DMS153 treated with DMSO at 0.1 percent for 48 hours (cell line): ENCODE results near the gene RELL1.

ENCODE experiments used
- DNase-seq: peaks from one replicate; lab custom pipeline; 2025; ENCODE audit not compliant: unreplicated experiment; lab: John Stamatoyannopoulos, UW

The RELL1 gene

GRCh38 chr4:37603711-37604110, 82.5 kb downstream of the RELL1 start:
- DNase-seq, result no peak

DNA sequence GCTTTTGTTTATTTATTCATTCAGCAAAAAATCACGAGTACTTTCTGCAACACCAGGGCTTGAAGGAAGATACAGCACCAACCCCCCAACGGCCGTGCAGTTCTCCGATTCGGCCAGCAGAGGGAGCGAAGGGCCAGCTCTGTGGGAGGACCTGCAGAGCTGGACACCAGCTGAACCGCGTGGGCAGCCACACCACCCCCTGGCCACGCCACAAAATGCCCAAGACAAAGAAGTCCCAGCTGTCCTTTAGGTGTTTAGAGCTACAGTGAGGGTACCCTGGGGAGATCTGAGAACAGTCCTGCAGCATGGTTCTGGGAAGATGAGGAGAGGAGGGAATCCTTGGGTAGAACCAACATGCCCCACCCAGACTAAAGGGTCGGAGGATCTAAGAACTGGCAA, 83.1 kb downstream of the RELL1 start:
- peak; percentile 3 for DNase-seq

DNA sequence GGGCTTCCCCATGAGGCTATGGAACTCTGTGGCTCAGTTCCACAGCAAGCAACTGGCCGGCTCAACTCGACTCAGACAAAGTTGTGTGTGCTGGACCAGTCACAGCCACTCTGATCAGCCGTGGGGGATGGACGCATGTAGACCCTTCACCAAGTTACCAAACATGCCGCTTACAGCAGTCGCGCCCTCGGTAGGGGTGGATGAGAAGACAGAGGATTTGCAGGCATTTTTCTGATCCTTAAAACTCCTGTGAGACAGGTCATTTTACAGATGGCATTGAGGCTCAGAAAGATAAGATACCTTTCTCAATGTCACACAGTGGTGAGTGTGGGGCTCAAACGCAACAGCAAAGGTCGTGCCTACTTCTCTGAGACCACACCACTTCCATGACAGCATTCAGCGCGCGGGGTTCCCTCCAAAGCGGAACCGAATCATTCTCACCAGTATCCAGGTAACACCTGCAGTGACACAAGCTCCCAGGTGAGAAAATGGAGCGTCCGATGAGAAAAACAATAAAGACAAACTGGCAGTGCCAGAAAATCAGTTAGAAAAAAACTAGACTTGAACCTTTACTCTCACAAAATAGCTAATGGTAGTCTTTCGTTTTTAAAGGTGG, 83.6 kb downstream of the RELL1 start:
- DNase-seq, result no peak

DNA sequence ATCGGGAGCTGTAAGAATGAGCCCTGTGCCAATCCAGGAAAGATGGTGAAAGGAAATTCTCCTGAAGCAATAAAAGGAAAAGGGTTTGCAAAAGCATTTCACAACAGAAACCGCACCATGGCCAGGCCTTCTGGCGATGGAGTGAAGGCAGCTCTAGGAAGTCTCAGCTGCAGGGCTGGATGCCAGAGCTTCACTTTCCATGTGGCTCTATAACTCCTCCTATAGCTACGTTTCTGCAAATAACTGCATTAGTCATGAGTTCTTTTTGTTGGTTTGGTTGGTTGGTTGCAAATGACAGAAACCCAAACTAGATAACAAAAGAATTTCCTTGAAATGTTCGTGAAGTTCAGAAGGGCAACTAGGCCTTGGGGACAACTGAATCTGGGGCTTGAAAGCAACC, 84.6 kb downstream of the RELL1 start:
- no peak for DNase-seq

GRCh38 chr4:37599092-37599790, 86.9 kb downstream of the RELL1 start:
- no peak for DNase-seq

- no peak for DNase-seq
Measured at GRCh38 chr4:37597034-37597433, 89.1 kb downstream of the RELL1 start.

DNA sequence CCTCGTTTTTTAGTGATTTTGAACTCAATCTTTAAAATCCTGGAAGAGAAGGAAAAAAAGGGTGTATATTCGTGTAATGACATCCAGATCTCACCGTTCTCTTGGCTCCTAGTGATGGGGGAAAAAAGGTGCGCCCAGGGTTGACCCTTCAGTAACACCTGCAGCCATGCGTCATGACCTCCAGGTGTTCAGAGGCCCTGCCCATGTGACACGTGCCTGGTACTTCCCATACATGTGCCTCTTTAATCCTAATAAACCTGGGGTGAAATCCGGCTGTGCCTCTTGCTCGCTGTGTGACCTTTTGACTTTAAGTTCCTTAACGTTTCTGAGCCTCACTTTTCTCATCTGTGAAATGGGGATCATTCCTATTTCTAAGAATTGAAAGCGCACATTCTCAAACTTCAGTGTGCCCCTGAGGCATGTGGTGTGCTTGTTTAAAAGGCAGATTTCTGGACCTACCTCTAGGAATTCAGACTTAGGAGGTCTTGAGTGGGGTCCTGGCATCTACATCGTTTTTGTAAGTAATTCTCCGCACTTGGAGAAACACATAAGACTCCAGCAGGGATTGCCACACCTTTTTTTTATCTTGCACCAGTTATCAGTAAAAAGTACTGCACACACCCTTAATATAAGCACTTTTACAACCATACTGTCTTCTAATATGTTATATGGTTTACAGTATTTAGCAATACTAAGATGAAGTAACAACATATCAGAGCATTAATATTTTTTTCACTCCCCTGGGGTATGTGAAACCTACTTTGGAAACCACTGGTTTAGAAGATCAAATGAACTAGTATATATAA, 90.1 kb downstream of the RELL1 start:
- DNase-seq, result no peak

DNA sequence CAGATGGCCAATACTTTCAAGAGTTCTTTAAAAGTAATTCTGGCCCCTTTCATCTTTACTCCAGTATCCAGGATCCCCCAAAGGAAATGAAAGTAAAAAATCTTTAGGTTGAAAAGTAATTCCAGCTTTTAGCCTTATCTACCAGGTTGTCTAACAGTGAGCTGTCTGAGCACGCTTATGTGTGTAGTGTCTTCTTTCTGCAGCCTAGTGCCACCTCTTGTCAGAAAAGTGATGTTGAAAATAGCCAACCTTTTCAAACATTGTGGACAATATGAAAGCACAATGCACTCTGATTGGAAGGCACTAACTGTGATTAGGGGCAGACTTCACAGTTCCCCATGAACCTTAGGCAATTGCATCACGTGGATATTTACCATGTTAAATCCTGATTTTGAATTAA, 92.1 kb downstream of the RELL1 start:
- no peak for DNase-seq

DNA sequence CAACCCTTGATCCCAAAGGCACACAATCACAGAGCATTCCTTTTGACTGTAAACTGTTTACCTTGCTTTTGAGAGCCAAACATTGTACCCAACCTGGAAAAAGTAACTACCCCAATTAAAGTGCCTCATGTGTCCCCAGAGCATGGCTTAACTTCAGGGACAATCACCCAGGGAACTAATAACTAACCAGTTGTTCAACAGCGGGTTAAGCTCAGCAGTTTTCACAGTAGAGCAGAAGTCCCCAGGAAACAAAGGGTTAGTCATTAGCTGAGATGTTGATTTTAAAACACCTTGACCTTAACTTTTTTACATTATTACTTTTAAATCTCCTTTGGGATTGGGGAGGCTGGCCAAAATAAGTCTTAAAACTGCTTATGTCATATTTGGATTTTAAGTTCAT, 94.8 kb downstream of the RELL1 start:
- DNase-seq, result no peak

DNA sequence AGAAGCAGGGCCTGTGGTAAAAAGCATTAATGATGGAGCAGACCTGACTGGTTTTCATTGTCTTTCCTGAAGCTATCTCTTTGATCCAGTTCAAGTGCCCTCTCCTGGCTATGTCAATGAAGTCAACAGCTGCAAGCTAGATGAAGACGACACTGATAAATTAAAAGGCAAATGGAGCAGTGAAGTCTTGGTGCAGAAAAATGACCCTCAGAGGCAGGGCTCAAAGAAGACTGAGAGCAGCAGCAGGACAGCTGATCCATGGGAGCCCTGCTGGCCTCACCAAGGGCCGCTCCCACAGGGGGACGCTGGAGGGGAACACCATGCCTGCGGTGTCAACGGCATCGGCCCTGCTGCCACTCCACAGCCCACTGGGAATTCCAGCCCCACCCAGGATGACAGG, 96.2 kb downstream of the RELL1 start:
- DNase-seq, result no peak

DNA sequence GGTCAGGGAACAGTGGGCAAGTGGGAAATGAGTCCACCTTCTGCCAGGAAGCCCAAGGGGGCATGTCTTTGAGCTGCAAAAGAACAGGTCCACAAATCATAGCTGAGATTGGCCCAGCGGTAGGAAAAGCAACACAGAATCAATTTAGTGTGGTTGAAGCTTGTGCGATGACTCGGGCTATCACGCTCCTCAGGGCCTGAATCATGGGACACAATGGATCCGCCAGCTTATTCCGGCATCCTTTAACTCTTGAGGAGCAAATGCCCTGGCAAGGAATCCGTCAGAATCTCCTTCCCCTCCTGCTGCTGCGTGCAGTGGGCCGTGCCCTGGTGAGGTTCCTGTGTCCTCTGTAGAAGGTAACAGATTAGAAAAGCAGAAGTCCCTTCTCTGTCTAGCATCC, 98.0 kb downstream of the RELL1 start:
- DNase-seq, result no peak

DNA sequence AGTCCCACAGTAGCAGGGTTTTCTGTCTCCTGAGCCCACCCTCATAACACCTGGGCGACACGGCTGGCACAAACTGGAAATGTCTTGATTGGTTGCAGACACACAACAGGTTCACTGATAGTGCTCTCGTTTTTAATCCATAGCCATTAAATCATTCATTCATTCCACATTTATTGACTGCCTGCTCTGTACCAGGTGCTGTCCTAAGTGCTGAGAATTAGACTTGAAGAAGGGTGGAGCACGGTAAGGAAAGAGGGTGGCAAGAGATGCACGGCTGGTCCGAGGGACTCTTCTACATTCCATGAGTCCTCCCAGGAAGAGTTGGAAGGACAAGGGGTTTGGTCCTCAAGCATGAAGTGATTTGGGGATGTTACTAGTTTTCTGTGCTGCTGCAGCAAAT, 100.0 kb downstream of the RELL1 start:
- no peak for DNase-seq

- no peak for DNase-seq
Measured at GRCh38 chr4:37584493-37585060, 101.6 kb downstream of the RELL1 start.

GRCh38 chr4:37584071-37584470, 102.1 kb downstream of the RELL1 start:
- no peak for DNase-seq

DNA sequence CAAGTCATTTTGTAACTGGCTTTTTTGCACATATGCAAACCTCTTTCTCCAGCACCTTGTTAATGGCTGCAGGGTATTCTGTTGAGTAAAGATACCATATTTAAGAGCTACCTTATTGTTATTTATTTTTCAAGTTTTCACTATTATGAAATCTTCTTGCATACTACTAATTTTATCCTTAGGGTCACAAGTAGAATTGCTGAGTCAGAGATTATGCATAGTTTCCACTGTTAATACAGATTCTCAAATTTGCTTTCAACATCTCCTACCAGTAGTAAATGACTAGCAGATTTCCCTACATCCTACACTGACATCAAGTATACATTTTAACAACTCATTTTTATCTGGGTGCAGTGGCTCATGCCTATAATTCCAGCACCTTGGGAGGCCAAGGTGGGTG, 112.6 kb downstream of the RELL1 start:
- DNase-seq, result no peak

GRCh38 chr4:37568489-37568888, 117.7 kb downstream of the RELL1 start:
- DNase-seq, result no peak

DNA sequence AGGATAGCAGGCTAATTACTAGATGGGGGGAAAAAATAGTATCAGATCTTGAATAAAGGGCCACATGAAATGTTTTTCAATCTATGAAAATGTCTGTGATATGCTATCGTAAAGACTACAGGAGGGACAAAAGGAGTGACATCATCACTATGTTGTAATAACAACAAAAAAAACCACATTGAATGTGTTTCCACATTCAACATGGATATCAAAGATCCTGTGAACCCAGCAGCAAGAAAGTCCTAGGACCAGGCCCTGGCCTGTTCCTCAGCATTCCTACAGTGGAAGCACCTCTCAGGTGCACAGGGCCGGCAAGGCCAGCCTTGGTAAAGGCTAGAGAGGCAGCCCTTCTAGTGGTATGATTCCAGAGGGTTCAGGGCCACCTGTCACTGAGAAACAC, 118.3 kb downstream of the RELL1 start:
- no peak for DNase-seq

- DNase-seq, result no peak
Measured at GRCh38 chr4:37562592-37562991, 123.6 kb downstream of the RELL1 start.

- DNase-seq, result no peak
Measured at GRCh38 chr4:37561803-37562207, 124.4 kb downstream of the RELL1 start.

DNA sequence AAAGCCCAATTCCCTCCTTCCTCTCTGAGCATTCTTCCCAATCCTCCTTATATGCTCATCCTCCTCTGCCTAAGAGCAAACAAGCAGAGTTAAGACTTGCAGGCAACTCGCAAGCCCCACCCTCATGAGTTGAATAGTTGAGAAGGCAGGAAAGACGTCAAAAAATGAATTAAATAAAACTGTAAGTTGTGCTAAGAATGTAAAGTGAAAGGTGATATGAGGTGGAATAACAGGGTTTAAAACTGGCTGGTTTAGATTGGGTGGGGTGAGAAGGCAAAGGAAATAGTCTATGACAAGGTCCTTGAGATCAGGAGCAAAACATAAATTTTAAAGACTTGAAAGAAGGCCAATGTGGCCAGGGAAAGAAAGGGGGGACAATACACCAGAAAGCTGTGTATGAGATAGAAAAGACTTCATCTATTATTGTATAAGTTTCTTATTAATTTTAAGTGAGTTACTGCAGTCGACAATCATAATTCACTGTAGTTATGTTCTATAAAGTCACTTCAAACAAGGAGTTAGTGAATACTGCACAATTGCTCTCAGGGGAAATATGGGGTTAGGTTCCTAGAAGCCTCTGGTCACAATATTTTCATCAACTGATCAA, 124.9 kb downstream of the RELL1 start:
- no peak for DNase-seq
